ENCODE measurements around the gene SGCA. TPM values are rescaled to one million over a fixed set of nuclear protein-coding genes. Genes with fewer than 3 reads are reported as not detected.

Gene SGCA
- total and polyA plus RNA-seq, 9 of the 15 experiments (the other 6 are each of a cell fraction or from before 2014, with no cell fraction given) = not detected

GRCh38 chr17:50139950-50140885 is 25.6 kb upstream of the SGCA start (continued):
- peak in 1 of 2 experiments; percentile 94; a peak in 3 of 4 replicates for TF ChIP-seq RCOR1 (IDR thresholded peaks at IDR 0.05; ENCODE audit: borderline replicate concordance in 1 of 2, low read depth in 2 of 2, low read length in 2 of 2)
- TF ChIP-seq RFX1 (IDR thresholded peaks at IDR 0.05) = no peak
- TF ChIP-seq ID3 (CRISPR knock-in tag; IDR thresholded peaks at IDR 0.05) = no peak
- TF ChIP-seq ID3 (tag; IDR thresholded peaks at IDR 0.05) = no peak
- TF ChIP-seq ZNF584 (CRISPR knock-in tag; IDR thresholded peaks at IDR 0.05; ENCODE audit: low read depth) = no peak
- TF ChIP-seq SMC3 (conservative IDR thresholded peaks at IDR 0.05; ENCODE audit: insufficient read depth, low read depth, low read length) = peak; percentile 68
- TF ChIP-seq ZNF445 (CRISPR knock-in tag; IDR thresholded peaks at IDR 0.05; ENCODE audit: low read depth) = no peak
- TF ChIP-seq MAFK (IDR thresholded peaks at IDR 0.05; ENCODE audit: low read length) = peak; percentile 23; the same call in 1 of the 2 replicates
- no peak for TF ChIP-seq NCOA4 (IDR thresholded peaks at IDR 0.05; ENCODE audit: partially characterized antibody)
- no peak for TF ChIP-seq MITF (IDR thresholded peaks at IDR 0.05)
- no peak for TF ChIP-seq MXI1 (IDR thresholded peaks at IDR 0.05; ENCODE audit: low read depth, low read length)
- TF ChIP-seq TRIM28 (IDR thresholded peaks at IDR 0.05) = peak; percentile 99
- TF ChIP-seq, protein P1, sequence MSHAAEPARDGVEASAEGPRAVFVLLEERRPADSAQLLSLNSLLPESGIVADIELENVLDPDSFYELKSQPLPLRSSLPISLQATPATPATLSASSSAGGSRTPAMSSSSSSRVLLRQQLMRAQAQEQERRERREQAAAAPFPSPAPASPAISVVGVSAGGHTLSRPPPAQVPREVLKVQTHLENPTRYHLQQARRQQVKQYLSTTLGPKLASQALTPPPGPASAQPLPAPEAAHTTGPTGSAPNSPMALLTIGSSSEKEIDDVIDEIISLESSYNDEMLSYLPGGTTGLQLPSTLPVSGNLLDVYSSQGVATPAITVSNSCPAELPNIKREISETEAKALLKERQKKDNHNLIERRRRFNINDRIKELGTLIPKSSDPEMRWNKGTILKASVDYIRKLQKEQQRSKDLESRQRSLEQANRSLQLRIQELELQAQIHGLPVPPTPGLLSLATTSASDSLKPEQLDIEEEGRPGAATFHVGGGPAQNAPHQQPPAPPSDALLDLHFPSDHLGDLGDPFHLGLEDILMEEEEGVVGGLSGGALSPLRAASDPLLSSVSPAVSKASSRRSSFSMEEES (CRISPR knock-in tag; IDR thresholded peaks at IDR 0.05) = no peak
- TF ChIP-seq, protein P2, sequence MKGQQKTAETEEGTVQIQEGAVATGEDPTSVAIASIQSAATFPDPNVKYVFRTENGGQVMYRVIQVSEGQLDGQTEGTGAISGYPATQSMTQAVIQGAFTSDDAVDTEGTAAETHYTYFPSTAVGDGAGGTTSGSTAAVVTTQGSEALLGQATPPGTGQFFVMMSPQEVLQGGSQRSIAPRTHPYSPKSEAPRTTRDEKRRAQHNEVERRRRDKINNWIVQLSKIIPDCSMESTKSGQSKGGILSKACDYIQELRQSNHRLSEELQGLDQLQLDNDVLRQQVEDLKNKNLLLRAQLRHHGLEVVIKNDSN (CRISPR knock-in tag; IDR thresholded peaks at IDR 0.05) = peak; percentile 40; the same call in 1 of the 2 replicates
- TF ChIP-seq HMGXB4 (CRISPR knock-in tag; IDR thresholded peaks at IDR 0.05) = 0 out of 2 replicates have a peak, but pooled peaks have one; percentile 52
- no peak for TF ChIP-seq RBM17 (IDR thresholded peaks at IDR 0.05; ENCODE audit: borderline replicate concordance, low read depth, low read length)
- no peak for TF ChIP-seq ZNF76 (CRISPR knock-in tag; IDR thresholded peaks at IDR 0.05; ENCODE audit: borderline replicate concordance)
- no peak for TF ChIP-seq HSF4 (CRISPR knock-in tag; IDR thresholded peaks at IDR 0.05; ENCODE audit: borderline replicate concordance)
- peak; percentile 93; the same call in 1 of the 2 replicates for TF ChIP-seq CTBP1 (IDR thresholded peaks at IDR 0.05; ENCODE audit: borderline replicate concordance)
- 0 out of 2 replicates have a peak, but pooled peaks have one; percentile 33 for TF ChIP-seq DPF2 (IDR thresholded peaks at IDR 0.05)
